ENCODE results near the gene ZBTB7C. TPM values are rescaled to one million over a fixed set of nuclear protein-coding genes. Genes with fewer than 3 reads are reported as not detected.

The ZBTB7C gene
- total and polyA plus RNA-seq, 4 donors: 3.2 to 10.9 (median 3.7) TPM

DNA sequence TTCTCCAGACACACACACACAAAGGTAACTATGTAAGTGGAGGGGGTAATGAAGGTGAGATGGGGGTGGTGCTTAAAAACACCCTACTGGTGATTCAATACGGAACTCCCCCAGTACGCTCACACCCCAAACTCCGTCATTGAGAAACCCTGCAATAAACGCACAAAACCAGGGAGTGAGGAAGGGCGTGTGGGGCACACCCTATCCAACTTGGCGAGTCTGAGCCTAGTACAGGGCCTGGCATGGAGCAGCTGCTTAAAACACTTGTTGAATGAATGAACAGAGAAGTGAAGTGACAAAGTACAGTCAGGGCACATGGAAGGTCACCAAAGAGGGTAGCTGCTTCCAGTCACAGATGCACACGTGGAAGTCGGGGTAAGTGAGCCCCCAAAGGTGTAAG, 331.9 kb downstream of the ZBTB7C start:
- Histone ChIP-seq H3K27me3 (ENCODE audit: control insufficient read depth in 3 of 3, insufficient read depth in 3 of 3, low read length in 2 of 3) (no peaks in the 10 kb centered on the region), H3K9ac (ENCODE audit: insufficient read depth in 1 of 2, low read length in 2 of 2) (no peak overlapping the region), H3K9me3 (ENCODE audit: control insufficient read depth in 4 of 4, insufficient read depth in 3 of 4, low read length in 3 of 4) (no peaks in the 10 kb centered on the region), H3K36me3 (ENCODE audit: control insufficient read depth in 4 of 4, insufficient read depth in 4 of 4, low read length in 4 of 4) (no peaks in the 10 kb centered on the region), H3K4me1 (ENCODE audit: control insufficient read depth in 5 of 5, insufficient read depth in 5 of 5, low read length in 5 of 5) (peaks cover 0 to 6% (median 0%) of the 10 kb centered on the region in 5 donors), H3K4me3 (no peak overlapping the region), H3K27ac (ENCODE audit: low read depth in 1 of 2, low read length in 1 of 2) (no peak overlapping the region)
- WGBS, 2 donors: 84 to 85% methylated on average over 8 of the region's 8 CpGs
- no peak for DNase-seq
- TF ChIP-seq, protein P1, sequence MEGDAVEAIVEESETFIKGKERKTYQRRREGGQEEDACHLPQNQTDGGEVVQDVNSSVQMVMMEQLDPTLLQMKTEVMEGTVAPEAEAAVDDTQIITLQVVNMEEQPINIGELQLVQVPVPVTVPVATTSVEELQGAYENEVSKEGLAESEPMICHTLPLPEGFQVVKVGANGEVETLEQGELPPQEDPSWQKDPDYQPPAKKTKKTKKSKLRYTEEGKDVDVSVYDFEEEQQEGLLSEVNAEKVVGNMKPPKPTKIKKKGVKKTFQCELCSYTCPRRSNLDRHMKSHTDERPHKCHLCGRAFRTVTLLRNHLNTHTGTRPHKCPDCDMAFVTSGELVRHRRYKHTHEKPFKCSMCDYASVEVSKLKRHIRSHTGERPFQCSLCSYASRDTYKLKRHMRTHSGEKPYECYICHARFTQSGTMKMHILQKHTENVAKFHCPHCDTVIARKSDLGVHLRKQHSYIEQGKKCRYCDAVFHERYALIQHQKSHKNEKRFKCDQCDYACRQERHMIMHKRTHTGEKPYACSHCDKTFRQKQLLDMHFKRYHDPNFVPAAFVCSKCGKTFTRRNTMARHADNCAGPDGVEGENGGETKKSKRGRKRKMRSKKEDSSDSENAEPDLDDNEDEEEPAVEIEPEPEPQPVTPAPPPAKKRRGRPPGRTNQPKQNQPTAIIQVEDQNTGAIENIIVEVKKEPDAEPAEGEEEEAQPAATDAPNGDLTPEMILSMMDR (IDR thresholded peaks at IDR 0.05; ENCODE audit: control extremely low read depth, extremely low read depth): no peak
- ATAC-seq (ENCODE audit: insufficient read depth, low FRiP score): no peak

DNA sequence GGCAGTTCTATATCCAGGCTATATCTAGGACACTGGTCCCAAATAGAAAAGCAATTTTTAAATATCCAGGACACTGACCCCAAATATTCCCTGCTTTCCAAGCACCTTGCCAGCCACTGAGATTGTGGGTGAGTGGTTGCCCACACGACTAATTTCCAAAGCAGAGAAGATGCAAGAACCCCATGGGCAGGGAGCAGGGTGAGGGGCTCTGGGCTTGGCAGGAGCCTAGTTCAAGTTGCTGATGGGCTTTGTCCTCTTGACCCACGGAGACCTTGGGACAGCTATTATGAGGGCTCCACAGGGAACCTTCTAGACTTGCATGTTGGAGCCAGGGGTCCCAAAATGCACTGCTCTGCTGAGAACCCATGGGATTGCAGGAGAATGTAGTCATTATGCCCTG, 332.7 kb downstream of the ZBTB7C start:
- DNase-seq (no peak), ATAC-seq (ENCODE audit: insufficient read depth, low FRiP score) (no peak)
- Histone ChIP-seq H3K36me3 (ENCODE audit: control insufficient read depth in 4 of 4, insufficient read depth in 4 of 4, low read length in 4 of 4) (no peaks in the 10 kb centered on the region), H3K27me3 (ENCODE audit: control insufficient read depth in 3 of 3, insufficient read depth in 3 of 3, low read length in 2 of 3) (no peaks in the 10 kb centered on the region), H3K4me1 (ENCODE audit: control insufficient read depth in 5 of 5, insufficient read depth in 5 of 5, low read length in 5 of 5) (peaks cover 0 to 6% (median 0%) of the 10 kb centered on the region in 5 donors), H3K27ac (ENCODE audit: low read depth in 1 of 2, low read length in 1 of 2) (no peak overlapping the region), H3K9ac (ENCODE audit: insufficient read depth in 1 of 2, low read length in 2 of 2) (no peak overlapping the region), H3K9me3 (ENCODE audit: control insufficient read depth in 4 of 4, insufficient read depth in 3 of 4, low read length in 3 of 4) (no peaks in the 10 kb centered on the region), H3K4me3 (no peak overlapping the region)
- WGBS, 2 donors: 82 to 84% methylated on average over 2 of the region's 2 CpGs
- TF ChIP-seq, protein P1 (IDR thresholded peaks at IDR 0.05; ENCODE audit: control extremely low read depth, extremely low read depth): no peak

DNA sequence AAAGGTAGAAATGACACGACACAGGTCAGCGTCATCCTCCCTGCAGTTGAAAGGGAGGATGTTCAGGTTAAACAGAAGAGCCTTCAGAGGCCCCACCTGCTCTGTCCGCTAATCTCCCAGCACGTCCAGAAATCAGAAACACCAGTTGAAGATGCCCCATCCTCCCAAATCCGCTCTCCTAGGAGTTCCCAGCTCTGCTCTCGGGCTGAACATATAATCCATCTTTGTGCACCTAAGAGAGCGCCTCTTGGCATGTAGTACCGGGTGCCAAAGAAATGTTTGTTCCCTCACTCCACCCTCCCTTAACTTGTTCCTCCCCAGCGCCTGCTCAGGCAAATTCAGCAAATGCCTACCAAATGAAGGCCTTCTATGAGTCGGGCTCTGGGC, 333.5 kb downstream of the ZBTB7C start:
- Histone ChIP-seq H3K4me3 (no peak overlapping the region), H3K36me3 (ENCODE audit: control insufficient read depth in 4 of 4, insufficient read depth in 4 of 4, low read length in 4 of 4) (no peaks in the 10 kb centered on the region), H3K27ac (ENCODE audit: low read depth in 1 of 2, low read length in 1 of 2) (no peak overlapping the region), H3K9me3 (ENCODE audit: control insufficient read depth in 4 of 4, insufficient read depth in 3 of 4, low read length in 3 of 4) (no peaks in the 10 kb centered on the region), H3K27me3 (ENCODE audit: control insufficient read depth in 3 of 3, insufficient read depth in 3 of 3, low read length in 2 of 3) (no peaks in the 10 kb centered on the region), H3K4me1 (ENCODE audit: control insufficient read depth in 5 of 5, insufficient read depth in 5 of 5, low read length in 5 of 5) (peaks cover 0 to 6% (median 0%) of the 10 kb centered on the region in 5 donors), H3K9ac (ENCODE audit: insufficient read depth in 1 of 2, low read length in 2 of 2) (no peak overlapping the region)
- no peak for ATAC-seq (ENCODE audit: insufficient read depth, low FRiP score)
- TF ChIP-seq, protein P1 (IDR thresholded peaks at IDR 0.05; ENCODE audit: control extremely low read depth, extremely low read depth): no peak
- WGBS, 2 donors: 75 to 83% methylated on average over 10 of the region's 10 CpGs
- no peak for DNase-seq

All from lung (tissue), 12 donors.